Loucy (cell line): ENCODE data around the gene NEK8.

Experiments used
- H2AFZ ChIP-seq: fragments of 200-600 bp; sonication (generic); 2 replicates; pipeline ENCODE4 v1.6.0; 2016; ENCODE audit warnings: antibody characterized with exemption, mild to moderate bottlenecking, low read length, moderate library complexity
- H3F3A ChIP-seq: fragments of 200-600 bp; 2 replicates; pipeline ENCODE4 v1.6.0; 2016; ENCODE audit warnings: antibody characterized with exemption, low read depth, mild to moderate bottlenecking
- H3K27me3 ChIP-seq: fragments of 200-600 bp; sonication (generic); 2 replicates; pipeline ENCODE4 v1.6.1; 2014; ENCODE audit warnings: low read length, mild to moderate bottlenecking; ENCODE audit not compliant: insufficient read depth, poor library complexity, severe bottlenecking
- H3K36me3 ChIP-seq: fragments of 200-600 bp; sonication (generic); 2 replicates; pipeline ENCODE4 v1.6.1; 2016; ENCODE audit warnings: low read length; ENCODE audit not compliant: insufficient read depth
- H3K4me1 ChIP-seq: fragments of 200-600 bp; sonication (generic); 2 replicates; pipeline ENCODE4 v1.5.1; 2014; ENCODE audit warnings: low read length, mild to moderate bottlenecking; ENCODE audit not compliant: insufficient read depth, poor library complexity, severe bottlenecking
- H3K4me2 ChIP-seq: fragments of 200-600 bp; sonication (generic); 2 replicates; pipeline ENCODE4 v1.6.0; 2014; ENCODE audit warnings: antibody characterized with exemption, low read length, low read depth, mild to moderate bottlenecking; ENCODE audit not compliant: poor library complexity, severe bottlenecking
- H3K4me3 ChIP-seq: fragments of 200-600 bp; sonication (generic); 2 replicates; pipeline ENCODE4 v1.5.1; 2014; ENCODE audit warnings: low read length, mild to moderate bottlenecking, mixed read lengths; ENCODE audit not compliant: poor library complexity, severe bottlenecking
- H3K79me2 ChIP-seq: fragments of 200-600 bp; sonication (generic); 2 replicates; pipeline ENCODE4 v1.6.1; 2014; ENCODE audit warnings: low read length; ENCODE audit not compliant: insufficient read depth
- H3K9ac ChIP-seq: fragments of 200-600 bp; sonication (generic); 2 replicates; pipeline ENCODE4 v1.6.0; 2014; ENCODE audit warnings: mild to moderate bottlenecking, low read depth, low read length, moderate library complexity; ENCODE audit not compliant: poor library complexity, severe bottlenecking
- H3K9me2 ChIP-seq: fragments of 200-600 bp; sonication (generic); replicated peaks from 2 replicates; pipeline ENCODE4 v1.6.1; 2016; ENCODE audit warnings: low read depth, low read length, mixed read lengths
- H3K9me3 ChIP-seq: fragments of 200-600 bp; sonication (generic); 2 replicates; pipeline ENCODE4 v1.6.1; 2014; ENCODE audit warnings: mild to moderate bottlenecking, antibody characterized with exemption, low read length, low read depth; ENCODE audit not compliant: insufficient read depth
- H4K20me1 ChIP-seq: fragments of 200-600 bp; sonication (generic); 2 replicates; pipeline ENCODE4 v1.6.0; 2014; ENCODE audit warnings: antibody characterized with exemption, low read length, mild to moderate bottlenecking; ENCODE audit not compliant: insufficient read depth, poor library complexity, severe bottlenecking
- CTCF ChIP-seq: fragments of 200-600 bp; sonication (generic); conservative IDR thresholded peaks from 2 replicates; pipeline ENCODE4 v1.5.1; 2014; ENCODE audit warnings: mild to moderate bottlenecking, antibody characterized with exemption, low read length
- EZH2phosphoT487 ChIP-seq: fragments of 200-600 bp; IDR thresholded peaks from 2 replicates; pipeline ENCODE4 v1.6.1; 2018; ENCODE audit warnings: antibody characterized with exemption, mild to moderate bottlenecking, moderate library complexity, borderline replicate concordance

NEK8 gene

DNA sequence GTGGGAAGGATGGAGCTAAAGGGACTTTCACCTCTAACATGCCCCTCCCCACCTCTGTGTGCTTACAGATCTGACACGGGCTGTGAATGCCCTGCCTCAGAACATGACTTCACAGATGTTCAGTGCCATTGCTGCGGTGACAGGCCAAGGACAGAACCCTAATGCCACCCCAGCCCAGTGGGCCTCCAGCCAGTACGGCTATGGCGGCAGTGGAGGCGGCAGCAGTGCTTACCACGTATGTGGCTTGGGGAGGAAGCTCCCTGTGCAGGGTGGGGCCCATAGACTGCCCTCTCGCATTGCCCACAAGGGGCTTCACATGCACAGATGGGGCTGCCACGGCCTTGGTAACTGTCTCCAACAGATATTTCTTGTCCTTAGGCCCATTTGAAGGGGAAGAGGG, 28.3 kb upstream of the NEK8 start:
- no peak overlapping the region for H3K4me2 ChIP-seq
- H4K20me1 ChIP-seq = no peaks in the 10 kb centered on the region
- no peaks in the 10 kb centered on the region for H3K9me2 ChIP-seq
- H3F3A ChIP-seq = no peaks in the 10 kb centered on the region
- H3K36me3 ChIP-seq = peaks cover 86% of the 10 kb centered on the region; the same call in 1 of the 2 replicates
- no peaks in the 10 kb centered on the region for H3K79me2 ChIP-seq
- no peaks in the 10 kb centered on the region for H3K9me3 ChIP-seq
- TF ChIP-seq CTCF = no peak
- TF ChIP-seq EZH2phosphoT487 = no peak
- H3K4me3 ChIP-seq = no peak overlapping the region
- no peak overlapping the region for H2AFZ ChIP-seq
- H3K9ac ChIP-seq = no peak overlapping the region
- H3K4me1 ChIP-seq = no peaks in the 10 kb centered on the region
- no peaks in the 10 kb centered on the region for H3K27me3 ChIP-seq

GRCh38 chr17:28700830-28701492, 27.6 kb upstream of the NEK8 start:
- H2AFZ ChIP-seq = no peak overlapping the region
- no peaks in the 10 kb centered on the region for H3K27me3 ChIP-seq
- no peak overlapping the region for H3K4me3 ChIP-seq
- no peaks in the 10 kb centered on the region for H3K9me3 ChIP-seq
- TF ChIP-seq CTCF (no peak), EZH2phosphoT487 (no peak)
- no peaks in the 10 kb centered on the region for H3K9me2 ChIP-seq
- H3K79me2 ChIP-seq = no peaks in the 10 kb centered on the region
- no peak overlapping the region for H3K4me2 ChIP-seq
- no peaks in the 10 kb centered on the region for H3F3A ChIP-seq
- no peak overlapping the region for H3K9ac ChIP-seq
- H4K20me1 ChIP-seq = no peaks in the 10 kb centered on the region
- H3K36me3 ChIP-seq = peaks cover 79% of the 10 kb centered on the region; the same call in 1 of the 2 replicates
- no peaks in the 10 kb centered on the region for H3K4me1 ChIP-seq

DNA sequence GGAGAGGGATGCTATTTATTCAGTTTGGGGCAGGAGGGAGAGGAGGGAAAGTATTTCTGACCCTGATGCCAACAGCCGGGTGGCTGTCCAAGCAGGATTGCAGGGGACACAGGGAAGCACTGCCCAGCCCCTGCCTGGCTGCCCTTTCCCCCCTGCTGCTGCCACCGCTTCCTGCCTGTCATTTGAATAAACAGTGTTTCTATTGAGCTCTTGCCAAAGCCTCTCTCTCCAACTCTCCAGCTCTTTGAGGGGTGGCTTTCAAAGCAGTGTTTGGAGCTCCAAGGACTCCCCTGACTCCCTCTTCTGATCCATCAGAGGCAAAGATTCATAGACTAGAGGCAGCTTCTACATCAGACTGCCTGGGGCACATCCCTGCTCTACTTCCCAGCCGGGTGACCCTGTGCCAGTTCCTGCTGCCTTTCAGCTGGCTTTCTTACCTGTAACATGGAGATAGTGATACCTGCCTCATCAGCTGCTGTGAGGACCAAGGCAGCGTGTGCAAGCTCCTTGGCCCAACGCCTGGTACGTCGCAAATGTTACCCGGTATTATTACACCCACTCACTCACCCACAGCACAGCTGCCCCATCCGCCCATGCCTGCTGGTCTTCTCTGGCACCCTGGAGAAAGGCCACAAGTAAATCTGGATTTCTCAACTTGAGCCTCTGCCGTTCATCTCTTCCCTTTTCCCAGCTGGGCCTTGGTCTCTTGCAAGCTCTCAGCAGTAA, 26.4 kb upstream of the NEK8 start:
- no peak overlapping the region for H3K9ac ChIP-seq
- no peaks in the 10 kb centered on the region for H3K4me1 ChIP-seq
- no peak overlapping the region for H2AFZ ChIP-seq
- peaks cover 68% of the 10 kb centered on the region; the same call in 1 of the 2 replicates for H3K36me3 ChIP-seq
- no peaks in the 10 kb centered on the region for H3K27me3 ChIP-seq
- no peak overlapping the region for H3K4me2 ChIP-seq
- H3K9me3 ChIP-seq = no peaks in the 10 kb centered on the region
- no peaks in the 10 kb centered on the region for H3K9me2 ChIP-seq
- H3F3A ChIP-seq = no peaks in the 10 kb centered on the region
- H3K4me3 ChIP-seq = no peak overlapping the region
- TF ChIP-seq EZH2phosphoT487 (no peak), CTCF (no peak)
- no peaks in the 10 kb centered on the region for H4K20me1 ChIP-seq
- no peaks in the 10 kb centered on the region for H3K79me2 ChIP-seq
